Left ventricle myocardium inferior (tissue), 1 donor: Measurements from ENCODE around the gene SLIT3. TPM values are rescaled to one million over a fixed set of nuclear protein-coding genes. Genes with fewer than 3 reads are reported as not detected.

Source experiments
- DNase-seq: peaks from one replicate; pipeline ENCODE4 v3.0.0-alpha.2; 2020
- H3K27ac ChIP-seq: fragments of 200-600 bp; replicated peaks from 2 replicates; pipeline ENCODE4 v1.8.0; 2021
- H3K27me3 ChIP-seq: fragments of 200-600 bp; 2 replicates; pipeline ENCODE4 v1.8.0; 2021; ENCODE audit warnings: low read depth
- H3K36me3 ChIP-seq: fragments of 200-600 bp; 2 replicates; pipeline ENCODE4 v1.8.0; 2021
- H3K4me1 ChIP-seq: fragments of 200-600 bp; 2 replicates; pipeline ENCODE4 v1.8.0; 2021
- H3K4me3 ChIP-seq: fragments of 200-600 bp; 2 replicates; pipeline ENCODE4 v1.8.0; 2021; ENCODE audit warnings: mild to moderate bottlenecking, moderate library complexity
- H3K9me3 ChIP-seq: fragments of 200-600 bp; replicated peaks from 2 replicates; pipeline ENCODE4 v1.8.0; 2021
- CTCF ChIP-seq: fragments of 200-600 bp; IDR thresholded peaks from 2 replicates; pipeline ENCODE4 v1.8.0; 2021; ENCODE audit warnings: antibody characterized with exemption, mild to moderate bottlenecking, borderline replicate concordance
- intact Hi-C: fragments of 100-400 bp; cut with micrococcal nuclease; formaldehyde crosslinking; loops from one replicate; pipeline ENCODE4 v1.11.0; 2022
- total RNA-seq: library from RNA; stranded (reverse); fragmentation: NEBNext Ultra II Directional; extraction: Animal tissue kit (Norgen Biotek cat#: 25700); gene quantifications from one replicate; pipeline ENCODE4 v1.2.1, GENCODE V29; 2021
- donor health status: DM: no; HTN: yes; CAD: no; lungs with severe emphysema.

Gene SLIT3
- total RNA-seq, 1 donor from 2014 or later: 22.7 TPM

- no peak for TF ChIP-seq CTCF
- Histone ChIP-seq H3K36me3 (no peaks in the 10 kb centered on the region), H3K4me3 (no peak overlapping the region), H3K27ac (no peak overlapping the region), H3K9me3 (peaks cover 5% of the 10 kb centered on the region), H3K4me1 (no peaks in the 10 kb centered on the region), H3K27me3 (no peaks in the 10 kb centered on the region)
- intact Hi-C loops: no loop called here
- DNase-seq: no peak
Measured at GRCh38 chr5:169027501-169028061, 273.4 kb downstream of the SLIT3 start.

- Histone ChIP-seq H3K4me3 (no peak overlapping the region), H3K27ac (no peak overlapping the region), H3K36me3 (no peaks in the 10 kb centered on the region), H3K4me1 (no peaks in the 10 kb centered on the region), H3K27me3 (no peaks in the 10 kb centered on the region), H3K9me3 (peaks cover 5% of the 10 kb centered on the region)
- no peak for DNase-seq
- no peak for TF ChIP-seq CTCF
- intact Hi-C loops: no loop called here
Measured at GRCh38 chr5:169025491-169025890, 275.4 kb downstream of the SLIT3 start.

GRCh38 chr5:169024421-169024820 lies 276.5 kb downstream of the SLIT3 start:
- intact Hi-C loops: no loop called here
- no peak for DNase-seq
- no peaks in the 10 kb centered on the region for H3K4me1 ChIP-seq

GRCh38 chr5:169022718-169023117 lies 278.2 kb downstream of the SLIT3 start:
- DNase-seq: no peak
- intact Hi-C loops: no loop called here
- no peak overlapping the region for H3K27ac ChIP-seq
- TF ChIP-seq CTCF: no peak
- H3K9me3 ChIP-seq: peaks cover 5% of the 10 kb centered on the region
- H3K36me3 ChIP-seq: no peaks in the 10 kb centered on the region
- H3K4me1 ChIP-seq: no peaks in the 10 kb centered on the region
- H3K27me3 ChIP-seq: peaks cover 12% of the 10 kb centered on the region
- H3K4me3 ChIP-seq: no peak overlapping the region

More at GRCh38 chr5:169024421-169024820, 276.5 kb downstream of the SLIT3 start:
- H3K27me3 ChIP-seq: no peaks in the 10 kb centered on the region
- peaks cover 5% of the 10 kb centered on the region for H3K9me3 ChIP-seq
- H3K27ac ChIP-seq: no peak overlapping the region
- no peak overlapping the region for H3K4me3 ChIP-seq
- no peak for TF ChIP-seq CTCF
- no peaks in the 10 kb centered on the region for H3K36me3 ChIP-seq

- H3K4me1 ChIP-seq: no peaks in the 10 kb centered on the region
- H3K9me3 ChIP-seq: no peaks in the 10 kb centered on the region
- no peak overlapping the region for H3K27ac ChIP-seq
- peaks cover 28% of the 10 kb centered on the region for H3K27me3 ChIP-seq
- no peak for DNase-seq
- TF ChIP-seq CTCF: no peak
- no peak overlapping the region for H3K4me3 ChIP-seq
- intact Hi-C loops: no loop called here
- no peaks in the 10 kb centered on the region for H3K36me3 ChIP-seq
Measured at GRCh38 chr5:169020102-169020501, 280.8 kb downstream of the SLIT3 start.
